Measurements from ENCODE around the gene ACAP3. TPM values are rescaled to one million over a fixed set of nuclear protein-coding genes. Genes with fewer than 3 reads are reported as not detected.

ACAP3 gene
- total RNA-seq, 2 donors from 2014 or later: 41.6 to 121 TPM

GRCh38 chr1:1327291-1327690 is 19.6 kb upstream of the ACAP3 start:
- TF ChIP-seq CTCF (IDR thresholded peaks at IDR 0.05): no peak
- Histone ChIP-seq H3K4me1 (ENCODE audit: control insufficient read depth in 1 of 2, low read depth in 2 of 2) (peaks cover 20 to 26% of the 10 kb centered on the region in 2 donors), H3K27me3 (replicated peaks; ENCODE audit: insufficient read depth) (no peaks in the 10 kb centered on the region), H3K4me3 (no peak overlapping the region), H3K9me3 (no peaks in the 10 kb centered on the region), H3K36me3 (peaks cover 8% of the 10 kb centered on the region), H3K27ac (no peak overlapping the region)
- DNase-seq (ENCODE audit: low spot score) (no peak), ATAC-seq (ENCODE audit: insufficient number of reproducible peaks, low FRiP score, low read depth) (no peak)

GRCh38 chr1:1326075-1326605 is 18.4 kb upstream of the ACAP3 start:
- H3K4me1 ChIP-seq (ENCODE audit: control insufficient read depth in 1 of 2, low read depth in 2 of 2): peaks cover 27 to 33% of the 10 kb centered on the region in 2 donors
- no peak for TF ChIP-seq CTCF (IDR thresholded peaks at IDR 0.05)
- H3K27me3 ChIP-seq (replicated peaks; ENCODE audit: insufficient read depth): no peaks in the 10 kb centered on the region
- H3K27ac ChIP-seq: peak overlapping the region in 1 of 2 donors; percentile 9
- ATAC-seq (ENCODE audit: insufficient number of reproducible peaks, low FRiP score, low read depth) (no peak), DNase-seq (ENCODE audit: low spot score) (no peak)
- H3K36me3 ChIP-seq: peaks cover 8% of the 10 kb centered on the region
- no peak overlapping the region for H3K4me3 ChIP-seq
- H3K9me3 ChIP-seq: no peaks in the 10 kb centered on the region

GRCh38 chr1:1325288-1326074 is 17.8 kb upstream of the ACAP3 start:
- Histone ChIP-seq H3K27me3 (replicated peaks; ENCODE audit: insufficient read depth) (no peaks in the 10 kb centered on the region), H3K27ac (peak overlapping the region; percentile 51 to 63), H3K4me1 (ENCODE audit: control insufficient read depth in 1 of 2, low read depth in 2 of 2) (peaks cover 27 to 33% of the 10 kb centered on the region in 2 donors), H3K4me3 (peak overlapping the region; percentile 99), H3K36me3 (peaks cover 8% of the 10 kb centered on the region), H3K9me3 (no peaks in the 10 kb centered on the region)
- no peak for DNase-seq (ENCODE audit: low spot score)
- no peak for TF ChIP-seq CTCF (IDR thresholded peaks at IDR 0.05)
- ATAC-seq (ENCODE audit: insufficient number of reproducible peaks, low FRiP score, low read depth): no peak

GRCh38 chr1:1324524-1325287 is 17.0 kb upstream of the ACAP3 start, which contains the start of the genes CPTP and INTS11:
Gene CPTP, plus strand, starts transcription at chr1:1324802. Its CDS starts 2,109 bp downstream, at chr1:1326911.
Gene INTS11, minus strand, starts transcription at chr1:1324660. Its CDS starts 52 bp downstream, at chr1:1324608.
- Histone ChIP-seq H3K36me3 (peaks cover 12% of the 10 kb centered on the region), H3K4me3 (peak within 1 kb of the TSS; percentile 99), H3K4me1 (ENCODE audit: control insufficient read depth in 1 of 2, low read depth in 2 of 2) (peaks cover 27 to 36% of the 10 kb centered on the region in 2 donors), H3K27me3 (replicated peaks; ENCODE audit: insufficient read depth) (no peaks in the 10 kb centered on the region), H3K27ac (peak within 1 kb of the TSS; percentile 76 to 78), H3K9me3 (no peaks in the 10 kb centered on the region)
- ATAC-seq (ENCODE audit: insufficient number of reproducible peaks, low FRiP score, low read depth) (peak; percentile 71), DNase-seq (ENCODE audit: low spot score) (peak; percentile 68)
- TF ChIP-seq CTCF (IDR thresholded peaks at IDR 0.05): no peak

GRCh38 chr1:1324084-1324523 is 16.4 kb upstream of the ACAP3 start:
- Histone ChIP-seq H3K27me3 (replicated peaks; ENCODE audit: insufficient read depth) (no peaks in the 10 kb centered on the region), H3K4me1 (ENCODE audit: control insufficient read depth in 1 of 2, low read depth in 2 of 2) (peaks cover 27 to 42% of the 10 kb centered on the region in 2 donors), H3K27ac (peak overlapping the region; percentile 76 to 78), H3K9me3 (no peaks in the 10 kb centered on the region), H3K4me3 (peak overlapping the region; percentile 99), H3K36me3 (peaks cover 12% of the 10 kb centered on the region)
- no peak for DNase-seq (ENCODE audit: low spot score)
- no peak for TF ChIP-seq CTCF (IDR thresholded peaks at IDR 0.05)
- no peak for ATAC-seq (ENCODE audit: insufficient number of reproducible peaks, low FRiP score, low read depth)
